NCI-H1694 treated with DMSO at 0.1 percent for 48 hours (cell line): ENCODE measurements around the gene TWNK.
"Not testable (repeated sequence)": the region's sequence is repeated elsewhere in the genome, so short reads cannot be mapped to it uniquely, and the experiment has no call there.

Experiments used
- DNase-seq: peaks from one replicate; lab custom pipeline; 2025; lab: John Stamatoyannopoulos, UW

The TWNK gene

GRCh38 chr10:100972904-100973535 is 14.3 kb upstream of the TWNK start:
- DNase-seq: no peak

DNA sequence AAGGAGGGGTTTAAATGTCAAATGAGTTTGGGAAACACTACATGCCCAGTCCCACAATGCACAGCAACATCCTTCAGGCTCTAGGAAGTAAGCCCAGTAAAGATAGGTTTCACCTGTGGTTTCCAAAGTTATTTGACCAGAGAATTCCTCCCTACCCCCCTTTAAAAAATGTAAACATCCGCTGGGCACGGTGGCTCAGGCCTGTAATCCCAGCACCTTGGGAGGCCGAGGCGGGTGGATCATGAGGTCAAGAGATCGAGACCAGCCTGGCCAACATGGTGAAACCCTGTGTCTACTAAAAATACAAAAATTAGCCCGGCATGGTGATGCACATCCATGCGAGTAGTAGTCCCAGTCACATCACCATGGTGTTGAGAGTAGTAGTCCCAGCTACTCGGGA is 11.9 kb upstream of the TWNK start:
- not testable (repeated sequence) for DNase-seq

GRCh38 chr10:100976906-100977305 is 10.4 kb upstream of the TWNK start:
- DNase-seq: no peak

DNA sequence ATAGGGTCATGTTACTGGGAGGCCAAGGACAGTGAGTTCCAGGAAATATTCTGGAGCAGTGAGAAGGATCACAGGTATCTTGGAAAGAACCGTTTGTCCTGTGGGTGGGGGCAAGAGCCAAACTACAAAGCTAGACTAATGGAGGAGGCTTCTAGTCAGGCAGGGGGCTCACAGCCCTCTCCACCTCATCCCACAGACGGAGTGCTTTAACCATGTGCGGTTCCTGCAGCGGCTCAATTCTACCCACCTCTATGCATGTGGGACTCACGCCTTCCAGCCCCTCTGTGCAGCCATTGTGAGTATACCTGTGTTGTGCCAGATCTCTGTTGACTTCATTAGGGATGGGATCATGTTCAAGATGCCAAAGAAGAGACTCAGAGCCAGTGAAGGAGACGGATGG is 9.9 kb upstream of the TWNK start:
- DNase-seq: no peak

GRCh38 chr10:100978121-100978900 is 9.0 kb upstream of the TWNK start:
- no peak for DNase-seq

DNA sequence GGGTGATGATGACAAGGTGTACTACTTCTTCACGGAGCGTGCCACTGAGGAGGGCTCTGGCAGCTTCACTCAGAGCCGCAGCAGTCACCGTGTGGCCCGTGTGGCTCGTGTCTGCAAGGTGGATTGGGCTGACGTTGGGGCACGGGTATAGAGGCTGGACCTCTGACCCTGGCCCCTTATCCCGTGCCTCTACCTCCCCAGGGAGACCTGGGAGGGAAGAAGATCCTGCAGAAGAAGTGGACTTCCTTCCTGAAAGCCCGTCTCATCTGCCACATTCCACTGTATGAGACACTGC is 8.5 kb upstream of the TWNK start:
- DNase-seq: no peak

GRCh38 chr10:100979791-100980272 is 7.5 kb upstream of the TWNK start:
- no peak for DNase-seq

GRCh38 chr10:100980311-100980710 is 7.0 kb upstream of the TWNK start:
- DNase-seq: no peak

GRCh38 chr10:100980711-100981110 is 6.6 kb upstream of the TWNK start:
- no peak for DNase-seq

DNA sequence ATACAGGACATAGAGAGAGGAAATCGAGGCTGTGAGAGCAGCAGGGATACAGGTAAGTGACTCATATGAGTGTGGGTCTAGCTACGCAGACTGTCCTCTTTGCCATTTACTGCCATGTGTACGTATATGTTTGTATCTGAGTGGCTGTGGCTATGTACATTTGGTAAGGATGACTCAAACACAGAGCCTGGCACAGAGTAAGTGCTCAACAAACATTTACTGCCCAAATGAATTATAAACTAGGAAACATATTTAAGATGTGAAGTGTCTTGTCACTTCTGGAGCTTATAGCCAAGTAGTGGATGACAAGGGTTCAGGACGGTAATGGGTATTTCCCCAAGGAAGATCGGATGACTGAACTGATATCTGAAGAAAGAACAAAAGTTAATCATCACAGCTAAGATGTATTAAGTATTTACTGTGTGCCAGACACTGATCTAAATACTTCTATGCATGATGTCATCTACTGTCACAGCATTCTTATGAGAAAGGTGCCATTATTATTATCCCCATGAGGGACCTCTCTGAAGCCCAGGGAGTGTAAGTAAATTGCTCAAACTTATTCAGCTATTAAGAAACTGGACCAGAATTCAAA is 6.1 kb upstream of the TWNK start:
- DNase-seq: no peak

- no peak for DNase-seq
Measured at GRCh38 chr10:100982916-100983830, 4.2 kb upstream of the TWNK start.

- DNase-seq: no peak
Measured at GRCh38 chr10:100983868-100984671, 3.3 kb upstream of the TWNK start.

DNA sequence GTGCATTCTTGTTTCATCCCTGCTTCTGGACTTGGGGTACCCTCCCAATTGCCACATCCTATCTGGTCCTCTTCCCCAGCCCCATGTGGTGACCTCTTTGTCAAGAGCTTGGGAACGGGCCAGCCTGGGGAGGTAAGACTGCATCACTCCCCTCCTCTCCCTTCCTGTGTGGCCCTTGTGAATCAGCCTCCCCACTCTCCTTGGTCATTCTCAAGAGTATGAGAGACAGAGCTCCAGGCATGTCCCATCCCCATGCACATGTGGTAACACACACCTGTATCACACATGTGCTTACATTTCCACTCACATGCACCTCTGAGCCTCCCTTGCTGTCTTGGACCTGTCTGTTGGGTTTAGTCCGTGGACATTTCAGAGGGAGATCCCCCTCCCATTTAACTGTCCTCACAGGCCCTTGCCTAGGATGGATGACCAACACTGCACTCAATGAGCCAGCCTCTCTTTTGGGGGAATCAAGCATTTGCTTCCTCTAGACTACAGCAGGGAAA is 2.6 kb upstream of the TWNK start:
- no peak for DNase-seq

DNA sequence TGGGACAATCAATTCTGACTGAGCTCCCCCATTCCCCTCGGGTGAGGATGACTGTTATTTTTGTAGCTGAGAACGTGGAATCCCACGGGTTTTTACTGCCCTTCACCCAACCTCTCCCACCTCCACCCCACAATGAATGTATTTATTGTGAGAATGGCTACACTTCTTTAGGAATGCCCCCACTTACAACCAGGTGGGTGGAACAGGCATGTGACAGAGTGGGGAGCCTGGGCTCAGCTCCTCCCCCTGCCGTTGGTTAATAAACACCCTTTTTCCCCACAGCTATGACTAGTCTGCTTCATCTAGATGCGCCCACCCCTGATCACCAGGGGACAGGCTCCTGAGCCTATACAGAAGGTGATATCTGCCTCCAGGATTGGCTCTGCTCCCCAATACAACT is 2.0 kb upstream of the TWNK start:
- DNase-seq: no peak

- DNase-seq: no peak
Measured at GRCh38 chr10:100986623-100986951, 756 bp upstream of the TWNK start.

- DNase-seq: no peak
Measured at GRCh38 chr10:100987685-100988049, 324 bp downstream of the TWNK start.

GRCh38 chr10:100988166-100988565 is 823 bp downstream of the TWNK start:
- no peak for DNase-seq

DNA sequence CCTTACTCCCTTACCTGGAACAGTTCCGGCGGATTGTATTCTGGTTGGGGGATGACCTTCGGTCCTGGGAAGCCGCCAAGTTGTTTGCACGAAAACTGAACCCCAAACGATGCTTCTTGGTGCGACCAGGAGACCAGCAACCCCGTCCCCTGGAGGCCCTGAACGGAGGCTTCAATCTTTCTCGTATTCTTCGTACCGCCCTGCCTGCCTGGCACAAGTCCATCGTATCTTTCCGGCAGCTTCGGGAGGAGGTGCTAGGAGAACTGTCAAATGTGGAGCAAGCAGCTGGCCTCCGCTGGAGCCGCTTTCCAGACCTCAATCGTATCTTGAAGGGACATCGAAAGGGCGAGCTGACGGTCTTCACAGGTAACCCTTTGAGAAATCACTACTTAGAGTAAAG is 1.7 kb downstream of the TWNK start:
- DNase-seq: no peak

GRCh38 chr10:100993986-100994708 is 6.8 kb downstream of the TWNK start:
- DNase-seq: no peak

DNA sequence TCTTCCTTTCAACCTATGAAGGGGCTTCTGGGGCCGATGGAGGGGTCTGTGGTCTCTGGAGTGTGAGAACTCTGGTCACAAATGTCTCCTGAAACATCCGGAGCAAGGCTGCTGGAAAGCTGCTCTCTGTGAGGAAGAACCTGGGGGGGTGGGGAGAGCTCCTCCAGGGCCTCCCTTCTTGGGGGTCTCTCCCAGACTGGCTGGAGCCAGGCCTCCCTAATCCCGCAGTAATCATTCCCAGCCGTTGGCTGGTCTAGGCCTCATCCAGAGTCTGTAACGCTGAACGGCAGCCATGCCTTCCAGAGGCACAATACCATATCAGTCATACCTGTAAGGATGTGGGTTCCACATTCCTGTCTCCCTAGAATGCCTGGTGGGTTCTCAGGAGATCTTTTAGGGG is 7.8 kb downstream of the TWNK start:
- DNase-seq: no peak
